Choroid plexus epithelial cell (primary cell): Measurements from ENCODE around the gene TMEM35A.

ENCODE experiments used
- DNase-seq: peaks from one replicate; pipeline ENCODE4 v3.0.0-alpha.2; 2010; ENCODE audit warnings: low read depth
- H3K4me3 ChIP-seq: 2 replicates; pipeline ENCODE4 v1.5.1; 2011; ENCODE audit warnings: low read depth, mild to moderate bottlenecking, control low read depth, low read length, moderate library complexity
- TF ChIP-seq, protein P1 (sequence below): conservative IDR thresholded peaks from 2 replicates; pipeline ENCODE4 v1.5.1; 2011; ENCODE audit warnings: low read depth, mild to moderate bottlenecking, control low read depth, inconsistent platforms, low read length, moderate library complexity

The TMEM35A gene

DNA sequence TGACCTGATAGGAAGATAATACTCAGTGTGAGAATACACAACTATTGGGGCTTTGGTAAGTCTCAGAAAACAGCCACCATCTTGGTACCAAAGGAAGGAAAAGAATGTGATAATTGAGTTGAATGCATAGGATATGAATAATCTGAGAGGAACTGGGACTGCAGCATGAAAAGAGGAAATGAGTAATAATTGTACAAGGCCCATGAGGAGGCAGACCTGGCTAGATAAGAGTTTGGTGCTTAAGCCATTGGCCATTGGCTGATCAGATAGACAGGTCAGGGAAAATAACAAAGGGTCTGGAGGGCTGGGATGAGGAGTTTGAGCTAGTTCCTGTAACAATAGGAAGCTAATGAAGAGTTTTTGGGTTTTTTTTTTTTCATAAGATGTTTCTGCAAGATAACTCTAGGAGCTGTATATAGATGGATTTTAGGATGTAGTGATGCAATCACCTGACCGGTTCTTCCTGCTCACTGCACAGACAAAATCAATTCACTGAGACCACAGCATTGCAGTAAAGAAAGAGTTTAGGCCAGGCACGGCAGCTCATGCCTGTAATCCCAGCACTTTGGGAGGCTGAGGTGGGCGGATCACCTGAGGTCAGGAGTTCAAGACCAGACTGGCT is 21.5 kb upstream of the TMEM35A start:
- H3K4me3 ChIP-seq: no peak overlapping the region
- TF ChIP-seq, protein P1, sequence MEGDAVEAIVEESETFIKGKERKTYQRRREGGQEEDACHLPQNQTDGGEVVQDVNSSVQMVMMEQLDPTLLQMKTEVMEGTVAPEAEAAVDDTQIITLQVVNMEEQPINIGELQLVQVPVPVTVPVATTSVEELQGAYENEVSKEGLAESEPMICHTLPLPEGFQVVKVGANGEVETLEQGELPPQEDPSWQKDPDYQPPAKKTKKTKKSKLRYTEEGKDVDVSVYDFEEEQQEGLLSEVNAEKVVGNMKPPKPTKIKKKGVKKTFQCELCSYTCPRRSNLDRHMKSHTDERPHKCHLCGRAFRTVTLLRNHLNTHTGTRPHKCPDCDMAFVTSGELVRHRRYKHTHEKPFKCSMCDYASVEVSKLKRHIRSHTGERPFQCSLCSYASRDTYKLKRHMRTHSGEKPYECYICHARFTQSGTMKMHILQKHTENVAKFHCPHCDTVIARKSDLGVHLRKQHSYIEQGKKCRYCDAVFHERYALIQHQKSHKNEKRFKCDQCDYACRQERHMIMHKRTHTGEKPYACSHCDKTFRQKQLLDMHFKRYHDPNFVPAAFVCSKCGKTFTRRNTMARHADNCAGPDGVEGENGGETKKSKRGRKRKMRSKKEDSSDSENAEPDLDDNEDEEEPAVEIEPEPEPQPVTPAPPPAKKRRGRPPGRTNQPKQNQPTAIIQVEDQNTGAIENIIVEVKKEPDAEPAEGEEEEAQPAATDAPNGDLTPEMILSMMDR: no peak
- peak; percentile 33 for DNase-seq

DNA sequence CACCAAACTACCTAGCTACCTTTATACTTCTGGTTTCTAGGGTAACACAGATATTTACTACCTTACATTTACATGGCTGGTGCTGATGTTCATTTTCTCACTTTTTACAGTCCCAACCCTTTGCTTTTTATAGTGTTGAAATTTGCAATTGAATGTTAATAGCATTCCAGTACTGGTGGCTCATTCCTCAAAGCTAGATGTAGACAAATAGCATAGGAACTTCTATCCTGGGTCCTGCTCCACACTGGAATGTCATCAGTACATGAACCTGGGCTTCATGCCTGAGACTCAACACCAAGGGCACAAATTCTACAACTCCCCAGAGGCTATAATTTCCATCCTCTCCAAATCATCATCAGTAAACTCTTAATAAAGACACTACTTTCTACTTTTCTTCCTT is 16.5 kb upstream of the TMEM35A start:
- H3K4me3 ChIP-seq: no peak overlapping the region
- DNase-seq: no peak
- TF ChIP-seq, protein P1: no peak

DNA sequence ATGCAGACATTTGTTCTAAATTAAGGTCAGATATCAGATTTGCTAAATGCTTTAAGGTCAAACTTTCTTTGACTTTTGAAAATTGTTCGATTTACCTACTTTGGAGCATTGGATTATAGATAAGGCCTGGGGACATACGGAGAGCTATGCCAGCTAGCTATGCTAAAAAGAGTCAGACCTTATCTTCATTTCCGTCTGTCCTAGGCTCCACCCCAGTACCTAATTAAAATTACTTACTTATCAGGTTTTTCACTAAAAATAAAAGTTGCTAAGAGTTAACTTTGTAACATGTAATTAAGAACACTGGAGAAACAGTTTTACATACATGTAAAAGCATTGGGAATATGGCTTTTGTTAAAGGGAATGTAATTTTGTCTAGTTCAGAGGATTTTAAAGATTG is 7.1 kb upstream of the TMEM35A start:
- H3K4me3 ChIP-seq: no peak overlapping the region
- DNase-seq: no peak
- TF ChIP-seq, protein P1: no peak

DNA sequence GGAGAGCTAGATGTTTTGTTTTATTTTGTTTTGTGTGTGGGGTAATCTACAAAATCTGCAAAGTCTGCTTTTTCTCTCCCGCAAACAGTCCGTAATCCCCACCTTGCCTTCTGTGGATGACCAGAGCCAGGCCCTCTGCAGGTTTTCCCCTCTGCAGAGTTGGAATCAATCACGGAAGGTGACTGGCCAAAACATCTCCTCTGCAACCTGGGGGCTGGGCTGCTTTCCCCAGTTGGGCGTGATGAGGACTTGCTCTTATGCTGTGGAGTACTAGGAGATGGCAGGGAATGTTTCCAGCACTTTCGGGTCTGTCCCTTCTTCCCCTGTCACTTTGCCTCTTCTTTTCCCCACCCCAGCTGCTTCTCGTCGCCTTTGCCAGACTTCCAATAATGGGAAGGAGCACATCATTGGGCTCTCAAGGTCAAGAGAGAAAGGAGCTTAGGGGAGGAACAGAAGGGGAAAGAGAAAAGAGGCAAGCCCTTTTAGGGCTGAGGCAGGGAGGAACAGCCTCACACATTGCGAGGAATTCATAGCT is 1.1 kb downstream of the TMEM35A start:
- TF ChIP-seq, protein P1: no peak
- DNase-seq: no peak
- H3K4me3 ChIP-seq: no peak overlapping the region

DNA sequence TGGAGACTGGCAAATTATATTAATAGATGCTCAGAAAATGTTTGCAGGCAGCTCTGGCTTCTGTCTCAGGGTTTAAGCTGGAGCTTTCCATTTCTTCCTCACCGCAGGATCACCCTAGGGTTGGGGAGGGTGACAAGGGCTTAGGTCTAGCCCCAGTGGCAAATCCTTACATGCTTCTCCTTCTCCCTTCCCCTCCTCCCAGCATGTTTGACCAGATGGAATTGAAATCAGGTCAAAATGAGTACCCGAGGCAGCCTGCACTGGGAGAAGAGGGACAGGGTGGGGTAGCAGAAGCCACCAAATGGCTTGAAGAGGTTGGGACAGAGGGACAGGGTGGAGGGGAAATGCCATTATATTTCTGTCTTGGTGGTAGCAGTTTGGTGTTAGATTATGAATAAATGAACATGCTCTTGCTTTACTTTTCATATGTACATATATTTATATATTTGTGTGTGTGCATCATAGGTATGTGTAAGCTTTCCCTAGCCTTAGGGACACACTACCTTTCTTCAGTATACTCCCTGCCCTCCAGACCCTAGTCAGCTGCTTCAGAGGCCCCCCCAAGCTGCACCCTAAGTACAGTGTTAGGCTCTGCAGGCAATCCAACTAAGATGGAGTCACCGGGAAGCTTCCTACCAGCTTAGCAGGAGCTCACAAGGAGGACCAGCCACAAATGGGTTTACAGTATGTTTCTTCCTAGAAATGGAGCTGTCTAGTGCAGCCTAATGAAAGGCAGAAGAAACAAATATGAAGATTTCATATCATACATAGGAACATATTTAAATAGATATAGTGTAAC is 1.8 kb downstream of the TMEM35A start:
- no peak for DNase-seq
- TF ChIP-seq, protein P1: no peak
- H3K4me3 ChIP-seq: no peak overlapping the region

DNA sequence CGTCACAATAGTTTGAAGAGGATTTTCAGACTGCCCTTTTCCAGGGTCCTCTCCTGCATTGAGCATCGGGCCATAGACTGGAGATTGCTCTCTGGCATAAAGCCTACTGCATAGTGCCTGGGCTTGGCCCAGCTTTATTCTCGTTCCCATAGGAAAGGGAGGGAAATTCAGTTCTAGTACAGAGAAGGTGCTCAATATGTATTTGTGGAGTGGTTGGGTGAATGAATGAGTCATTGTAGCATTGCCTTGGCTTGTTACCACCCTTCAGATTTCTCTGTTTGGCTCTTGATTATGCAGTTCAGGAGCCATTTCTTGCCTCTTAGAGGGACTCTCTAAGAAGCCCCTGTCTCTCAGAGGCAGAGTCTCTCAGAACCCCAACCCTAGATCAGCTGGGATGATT is 2.6 kb downstream of the TMEM35A start:
- H3K4me3 ChIP-seq: no peak overlapping the region
- TF ChIP-seq, protein P1: no peak
- no peak for DNase-seq
